GM23248 (cell line): Measurements from ENCODE around the gene GRIA4. TPM values are rescaled to one million over a fixed set of nuclear protein-coding genes. Genes with fewer than 3 reads are reported as not detected.

Experiments
- DNase-seq: peaks from one replicate; pipeline ENCODE4 v3.0.0-alpha.2; 2015
- H2AFZ ChIP-seq: fragments of 200-600 bp; sonication (generic); 2 replicates; pipeline ENCODE4 v1.6.1; 2016; ENCODE audit warnings: antibody characterized with exemption
- H3F3A ChIP-seq: fragments of 200-600 bp; sonication (generic); 2 replicates; pipeline ENCODE4 v1.6.1; 2016; ENCODE audit warnings: mild to moderate bottlenecking, antibody characterized with exemption, mixed run types; ENCODE audit not compliant: insufficient read depth
- H3K27ac ChIP-seq: fragments of 200-600 bp; sonication (generic); 2 replicates; pipeline ENCODE4 v1.5.1; 2016; ENCODE audit warnings: mild to moderate bottlenecking
- H3K27me3 ChIP-seq: fragments of 200-600 bp; sonication (generic); replicated peaks from 2 replicates; pipeline ENCODE4 v1.6.1; 2016; ENCODE audit warnings: mild to moderate bottlenecking; ENCODE audit not compliant: insufficient read depth
- H3K36me3 ChIP-seq: fragments of 200-600 bp; sonication (generic); 2 replicates; pipeline ENCODE4 v1.6.1; 2016; ENCODE audit warnings: low read depth, mild to moderate bottlenecking
- H3K4me1 ChIP-seq: fragments of 200-600 bp; sonication (generic); 2 replicates; pipeline ENCODE4 v1.6.1; 2016; ENCODE audit warnings: mild to moderate bottlenecking; ENCODE audit not compliant: insufficient read depth
- H3K4me2 ChIP-seq: fragments of 200-600 bp; sonication (generic); one replicate; pipeline ENCODE4 v1.6.1; 2016; ENCODE audit warnings: mild to moderate bottlenecking; ENCODE audit not compliant: unreplicated experiment
- H3K4me3 ChIP-seq: fragments of 200-600 bp; sonication (generic); 2 replicates; pipeline ENCODE4 v1.5.1; 2016; ENCODE audit warnings: mild to moderate bottlenecking
- H3K79me2 ChIP-seq: fragments of 200-600 bp; sonication (generic); 2 replicates; pipeline ENCODE4 v1.6.1; 2016; ENCODE audit warnings: mild to moderate bottlenecking; ENCODE audit not compliant: insufficient read depth
- H3K9ac ChIP-seq: fragments of 200-600 bp; sonication (generic); 2 replicates; pipeline ENCODE4 v1.6.1; 2016; ENCODE audit warnings: mild to moderate bottlenecking
- H3K9me2 ChIP-seq: fragments of 200-600 bp; sonication (generic); 2 replicates; pipeline ENCODE4 v1.6.1; 2016; ENCODE audit warnings: mixed run types, mild to moderate bottlenecking, moderate library complexity; ENCODE audit not compliant: insufficient read depth
- H3K9me3 ChIP-seq: fragments of 200-600 bp; sonication (generic); one replicate; pipeline ENCODE4 v1.6.1; 2017; ENCODE audit warnings: low read depth
- H4K20me1 ChIP-seq: fragments of 200-600 bp; sonication (generic); 2 replicates; pipeline ENCODE4 v1.6.0; 2016; ENCODE audit not compliant: insufficient read depth
- EZH2 ChIP-seq: fragments of 200-600 bp; sonication (generic); IDR thresholded peaks from 2 replicates; pipeline ENCODE4 v1.6.1; 2018; ENCODE audit warnings: antibody characterized with exemption, mild to moderate bottlenecking; ENCODE audit not compliant: insufficient read depth, poor library complexity, severe bottlenecking
- EZH2phosphoT487 ChIP-seq: fragments of 200-600 bp; sonication (generic); IDR thresholded peaks from 2 replicates; pipeline ENCODE4 v1.6.1; 2018; ENCODE audit warnings: antibody characterized with exemption, moderate library complexity, mild to moderate bottlenecking, low read depth; ENCODE audit not compliant: insufficient read depth
- WGBS, 2 experiments: methylation state at CpG; one replicate each; pipeline ENCODE4 v1.1.6; 2015 to 2017; ENCODE audit warnings: low lambda C conversion rate in 2 of 2, low coverage in 1 of 2; ENCODE audit errors: missing lambda C conversion rate in 2 of 2; 5-methylcytosine and 5-hydroxymethylcytosine counted together
- in situ Hi-C: fragments of 300-500 bp; cut with MboI; formaldehyde crosslinking; loops from 2 replicates; pipeline ENCODE4 v1.15.0; 2020
- polyA plus RNA-seq: library from polyadenylated mRNA; unstranded; fragments of >200 nt; fragmentation: Nextera tagmentation; extraction: Ambion mirVana; gene quantifications from 2 replicates; pipeline ENCODE4 v1.2.1, GENCODE V29; 2016
- total RNA-seq: library from RNA; depleted of rRNA; stranded (reverse); fragments of >200 nt; shearing (Covaris generic); gene quantifications from 2 replicates; pipeline ENCODE4 v1.2.3, GENCODE V29; 2014

Gene GRIA4
- total and polyA plus RNA-seq, 2 experiments from 2014 or later: not detected

- H4K20me1 ChIP-seq: no peaks in the 10 kb centered on the region
- WGBS, 2 experiments: 15% methylated on average over 3 of the region's 3 CpGs
Measured at GRCh38 chr11:105852403-105852802, 242.5 kb downstream of the GRIA4 start.

GRCh38 chr11:105854269-105854668 lies 244.4 kb downstream of the GRIA4 start:
- H3K4me1 ChIP-seq: no peaks in the 10 kb centered on the region
- H3F3A ChIP-seq: no peaks in the 10 kb centered on the region
- H3K9ac ChIP-seq: no peak overlapping the region
- no peaks in the 10 kb centered on the region for H3K79me2 ChIP-seq
- TF ChIP-seq EZH2 (no peak), EZH2phosphoT487 (no peak)
- no peak overlapping the region for H3K4me3 ChIP-seq
- no peaks in the 10 kb centered on the region for H3K36me3 ChIP-seq
- in situ Hi-C loops: no loop called here
- no peak for DNase-seq
- 44 to 52% methylated on average over 4 of the region's 4 CpGs for WGBS, 2 experiments
- H3K27me3 ChIP-seq: no peaks in the 10 kb centered on the region
- no peaks in the 10 kb centered on the region for H4K20me1 ChIP-seq
- H3K4me2 ChIP-seq: no peak overlapping the region
- H3K9me2 ChIP-seq: no peaks in the 10 kb centered on the region
- no peaks in the 10 kb centered on the region for H3K9me3 ChIP-seq
- H2AFZ ChIP-seq: no peak overlapping the region
- no peak overlapping the region for H3K27ac ChIP-seq

More at GRCh38 chr11:105852403-105852802, 242.5 kb downstream of the GRIA4 start:
- TF ChIP-seq EZH2phosphoT487 (no peak), EZH2 (no peak)
- in situ Hi-C loops: no loop called here
- H3K79me2 ChIP-seq: no peaks in the 10 kb centered on the region
- no peak overlapping the region for H3K27ac ChIP-seq
- no peak overlapping the region for H3K9ac ChIP-seq
- no peaks in the 10 kb centered on the region for H3K9me2 ChIP-seq
- H3F3A ChIP-seq: no peaks in the 10 kb centered on the region
- no peaks in the 10 kb centered on the region for H3K9me3 ChIP-seq
- no peaks in the 10 kb centered on the region for H3K36me3 ChIP-seq
- H2AFZ ChIP-seq: no peak overlapping the region
- no peak overlapping the region for H3K4me2 ChIP-seq
- H3K4me3 ChIP-seq: no peak overlapping the region
- H3K27me3 ChIP-seq: no peaks in the 10 kb centered on the region
- H3K4me1 ChIP-seq: no peaks in the 10 kb centered on the region
- no peak for DNase-seq

GRCh38 chr11:105856954-105857353 lies 247.1 kb downstream of the GRIA4 start:
- Histone ChIP-seq H3K36me3 (no peaks in the 10 kb centered on the region), H3K4me2 (no peak overlapping the region), H3K9ac (no peak overlapping the region), H3K27ac (no peak overlapping the region), H4K20me1 (no peaks in the 10 kb centered on the region), H3K79me2 (no peaks in the 10 kb centered on the region), H3K4me3 (no peak overlapping the region), H3K4me1 (no peaks in the 10 kb centered on the region), H3K27me3 (no peaks in the 10 kb centered on the region), H3K9me2 (no peaks in the 10 kb centered on the region), H3K9me3 (no peaks in the 10 kb centered on the region), H3F3A (no peaks in the 10 kb centered on the region), H2AFZ (no peak overlapping the region)
- WGBS, 2 experiments: 43 to 48% methylated on average over 3 of the region's 3 CpGs
- TF ChIP-seq EZH2: no peak
- no peak for TF ChIP-seq EZH2phosphoT487
- no peak for DNase-seq
- in situ Hi-C loops: no loop called here

- no peaks in the 10 kb centered on the region for H3F3A ChIP-seq
- H3K9ac ChIP-seq: no peak overlapping the region
- H3K4me1 ChIP-seq: no peaks in the 10 kb centered on the region
- H3K9me2 ChIP-seq: no peaks in the 10 kb centered on the region
- no peak overlapping the region for H3K4me2 ChIP-seq
- no peak overlapping the region for H3K27ac ChIP-seq
- TF ChIP-seq EZH2: no peak
- TF ChIP-seq EZH2phosphoT487: no peak
- H3K36me3 ChIP-seq: no peaks in the 10 kb centered on the region
- no peak for DNase-seq
- no peaks in the 10 kb centered on the region for H4K20me1 ChIP-seq
- H3K9me3 ChIP-seq: no peaks in the 10 kb centered on the region
- H3K27me3 ChIP-seq: no peaks in the 10 kb centered on the region
- in situ Hi-C loops: no loop called here
- no peak overlapping the region for H3K4me3 ChIP-seq
- no peak overlapping the region for H2AFZ ChIP-seq
- no peaks in the 10 kb centered on the region for H3K79me2 ChIP-seq
Measured at GRCh38 chr11:105857728-105858127, 247.9 kb downstream of the GRIA4 start.

- Histone ChIP-seq H3K27ac (no peak overlapping the region), H3K9ac (no peak overlapping the region), H3K79me2 (no peaks in the 10 kb centered on the region), H3K9me3 (no peaks in the 10 kb centered on the region), H3K4me2 (no peak overlapping the region), H3F3A (no peaks in the 10 kb centered on the region), H3K36me3 (no peaks in the 10 kb centered on the region), H3K4me1 (no peaks in the 10 kb centered on the region), H4K20me1 (no peaks in the 10 kb centered on the region), H3K27me3 (0 out of 2 replicates have a peak, but pooled peaks cover 3% of the 10 kb centered on the region), H2AFZ (no peak overlapping the region), H3K9me2 (no peaks in the 10 kb centered on the region), H3K4me3 (no peak overlapping the region)
- no peak for DNase-seq
- in situ Hi-C loops: no loop called here
- no peak for TF ChIP-seq EZH2phosphoT487
- no peak for TF ChIP-seq EZH2
Measured at GRCh38 chr11:105858841-105859240, 249.0 kb downstream of the GRIA4 start.
